Measurements from ENCODE around the gene CCDC97. TPM values are rescaled to one million over a fixed set of nuclear protein-coding genes. Genes with fewer than 3 reads are reported as not detected.

The CCDC97 gene
- total and polyA plus RNA-seq, 8 donors, result 25.3 to 36.9 (median 31.9) TPM

DNA sequence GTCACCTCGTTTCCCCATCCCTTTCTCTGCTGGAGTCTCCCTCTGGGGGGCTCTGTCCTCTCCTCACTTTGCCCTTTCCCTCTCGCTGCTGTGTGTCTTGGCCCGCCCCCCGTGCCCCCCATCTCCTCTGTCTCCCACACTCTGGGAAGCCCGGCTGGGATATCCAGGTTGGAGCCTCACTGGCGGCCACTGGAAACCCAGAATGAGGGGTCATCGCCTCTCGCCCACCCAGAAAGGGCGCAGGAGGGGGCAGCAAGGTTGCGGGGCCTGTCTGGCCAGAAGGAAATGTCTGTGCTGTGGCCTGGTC, 15.6 kb downstream of the CCDC97 start:
- Histone ChIP-seq H3K4me1 (peaks cover 56 to 98% of the 10 kb centered on the region in 2 donors), H3K4me3 (peak overlapping the region in 1 of 2 donors; percentile 36), H3K27ac (peak overlapping the region; percentile 85 to 88), H3K9me3 (no peaks in the 10 kb centered on the region), H3K27me3 (no peaks in the 10 kb centered on the region), H3K36me3 (peaks cover 0 to 36% of the 10 kb centered on the region in 2 donors)
- ATAC-seq (no peak), DNase-seq (no peak)
- intact Hi-C loops (cut with DNase I), result no loop called here
- no peak for TF ChIP-seq CTCF (IDR thresholded peaks at IDR 0.05)

GRCh38 chr19:41325947-41326706, 16.2 kb downstream of the CCDC97 start:
- no peaks in the 10 kb centered on the region for H3K27me3 ChIP-seq
- ATAC-seq (peak; percentile 1), DNase-seq (peak in 1 of 4 donors; percentile 81)
- intact Hi-C loops (cut with DNase I), result no loop called here
- peak overlapping the region; percentile 85 to 88 for H3K27ac ChIP-seq
- H3K4me3 ChIP-seq, result peak overlapping the region in 1 of 2 donors; percentile 36
- H3K4me1 ChIP-seq, result peaks cover 56 to 100% of the 10 kb centered on the region in 2 donors
- peaks cover 0 to 36% of the 10 kb centered on the region in 2 donors for H3K36me3 ChIP-seq
- no peaks in the 10 kb centered on the region for H3K9me3 ChIP-seq
- no peak for TF ChIP-seq CTCF (IDR thresholded peaks at IDR 0.05)

- H3K4me1 ChIP-seq, result peaks cover 53 to 91% of the 10 kb centered on the region in 2 donors
- no peak for TF ChIP-seq CTCF (IDR thresholded peaks at IDR 0.05)
Measured at GRCh38 chr19:41327076-41327575, 17.2 kb downstream of the CCDC97 start.

GRCh38 chr19:41327576-41328156, 17.7 kb downstream of the CCDC97 start:
- Histone ChIP-seq H3K4me1 (peaks cover 50 to 86% of the 10 kb centered on the region in 2 donors), H3K27me3 (no peaks in the 10 kb centered on the region), H3K4me3 (peak overlapping the region; percentile 19 to 36), H3K9me3 (no peaks in the 10 kb centered on the region), H3K27ac (peak overlapping the region; percentile 76 to 88), H3K36me3 (peaks cover 0 to 43% of the 10 kb centered on the region in 2 donors)
- TF ChIP-seq CTCF (IDR thresholded peaks at IDR 0.05), result no peak
- intact Hi-C loops (cut with DNase I), result no loop called here
- ATAC-seq (peak; percentile 75), DNase-seq (peak; percentile 37 to 97 (median 81))

More at GRCh38 chr19:41327076-41327575, 17.2 kb downstream of the CCDC97 start:
- H3K9me3 ChIP-seq, result no peaks in the 10 kb centered on the region
- no peaks in the 10 kb centered on the region for H3K27me3 ChIP-seq
- peaks cover 0 to 43% of the 10 kb centered on the region in 2 donors for H3K36me3 ChIP-seq
- ATAC-seq, result no peak
- H3K27ac ChIP-seq, result peak overlapping the region; percentile 76 to 88
- peak overlapping the region; percentile 19 to 36 for H3K4me3 ChIP-seq
- intact Hi-C loops (cut with DNase I), result no loop called here
- no peak for DNase-seq

DNA sequence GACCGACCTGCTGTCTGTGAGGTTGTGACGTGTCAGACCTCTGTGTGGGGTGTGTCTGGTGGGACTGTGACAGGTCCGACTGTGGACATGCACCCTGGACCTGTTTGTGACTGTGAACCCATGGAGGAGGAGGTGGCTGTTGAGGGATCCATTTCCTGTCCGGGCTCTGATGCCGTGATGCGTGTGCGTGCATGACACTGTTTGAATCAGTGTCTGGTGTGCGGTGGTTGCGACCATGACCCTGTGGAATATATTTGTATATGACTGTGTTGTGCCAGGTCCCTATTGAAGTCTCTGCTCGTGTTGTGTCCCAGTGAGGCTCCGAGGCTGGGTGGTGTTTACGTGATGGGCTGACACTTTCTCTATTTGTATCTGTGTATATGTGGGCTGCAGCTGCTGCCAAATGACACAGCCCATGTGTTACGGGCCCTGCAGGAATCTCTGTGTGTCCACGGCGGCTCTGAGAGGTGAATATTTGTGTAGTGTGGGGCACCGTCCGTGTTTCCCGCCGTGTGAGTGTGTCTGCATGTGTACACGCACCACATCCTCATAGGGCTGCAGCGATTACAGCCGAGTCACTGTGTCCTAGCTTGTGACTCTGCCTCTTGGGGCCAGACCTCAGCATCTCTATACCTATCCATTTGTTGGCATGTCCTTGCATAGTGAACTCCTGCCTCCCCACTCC, 18.3 kb downstream of the CCDC97 start:
- intact Hi-C loops (cut with DNase I), result no loop called here
- no peak for TF ChIP-seq CTCF (IDR thresholded peaks at IDR 0.05)
- peaks cover 0 to 41% of the 10 kb centered on the region in 2 donors for H3K36me3 ChIP-seq
- peak overlapping the region; percentile 19 to 36 for H3K4me3 ChIP-seq
- DNase-seq, result no peak
- ATAC-seq, result no peak
- H3K4me1 ChIP-seq, result peaks cover 48 to 81% of the 10 kb centered on the region in 2 donors
- no peaks in the 10 kb centered on the region for H3K9me3 ChIP-seq
- no peaks in the 10 kb centered on the region for H3K27me3 ChIP-seq
- H3K27ac ChIP-seq, result peak overlapping the region; percentile 76 to 88

Measured in left lung (tissue), 10 donors.